Psoas muscle (tissue), 8 donors: ENCODE data around the gene CUTC. TPM values are rescaled to one million over a fixed set of nuclear protein-coding genes. Genes with fewer than 3 reads are reported as not detected.
A peak's percentile ranks its signal among the peaks of the same experiment; 100 is the strongest.

Source experiments
- ATAC-seq, 4 donors: fragments of 200-7000 bp; cut with Tn5 transposase; one replicate each; pipeline ENCODE4 v1.9.1; 2020; ENCODE audit warnings: moderate library complexity in 3 of 4, mild to moderate bottlenecking in 2 of 4
- DNase-seq, 2 donors: peaks; one replicate each; pipeline ENCODE4 v3.0.0-alpha.2; 2020
- H3K27ac ChIP-seq: fragments of 200-600 bp; one replicate; pipeline ENCODE4 v1.8.0; 2022
- H3K27me3 ChIP-seq, 3 donors: fragments of 200-600 bp in 1 of 3; one replicate each; pipeline versions ENCODE4 v1.6.1 to v1.8.0; 2013 to 2022; ENCODE audit warnings: low read length in 2 of 3, mild to moderate bottlenecking in 2 of 3, moderate library complexity in 1 of 3; ENCODE audit not compliant: insufficient read depth in 3 of 3
- H3K36me3 ChIP-seq, 2 donors: fragments of 200-600 bp in 1 of 2; one replicate each; pipeline versions ENCODE4 v1.6.1 to v1.8.0; 2013 to 2022; ENCODE audit warnings: low read depth in 1 of 2, mild to moderate bottlenecking in 1 of 2, moderate library complexity in 1 of 2; ENCODE audit not compliant: insufficient read depth in 1 of 2
- H3K4me1 ChIP-seq: fragments of 200-600 bp; one replicate; pipeline ENCODE4 v1.8.0; 2022
- H3K4me3 ChIP-seq: fragments of 200-600 bp; one replicate; pipeline ENCODE4 v1.8.0; 2022; ENCODE audit warnings: mild to moderate bottlenecking
- H3K9me3 ChIP-seq: fragments of 200-600 bp; one replicate; pipeline ENCODE4 v1.8.0; 2022
- WGBS, 3 donors: extraction: QIAGEN DNeasy Blood & Tissue Kit; methylation state at CpG; one replicate each; pipeline versions ENCODE4 v1.1.6 to v1.1.7; 2013; 5-methylcytosine and 5-hydroxymethylcytosine counted together
- intact Hi-C, 2 donors: fragments of 100-400 bp; cut with DNase I; formaldehyde crosslinking; loops; one replicate each; pipeline versions ENCODE4 v1.11.0 to v1.14.2; 2022
- polyA plus RNA-seq, 3 donors: library from polyadenylated mRNA; stranded (reverse); fragments of 200-250 nt; gene quantifications; one replicate each; pipeline ENCODE4 v1.2.3, GENCODE V29; 2013
- total RNA-seq, 4 donors: library from RNA; stranded (reverse); fragmentation: NEBNext Ultra II Directional in 2 of 4; extraction: Animal tissue kit (Norgen Biotek cat#: 25700) in 2 of 4; gene quantifications; one replicate each; pipeline versions ENCODE4 v1.2.1 to v1.2.4, GENCODE V29; 2021 to 2023
- TF ChIP-seq, protein P1 (sequence below): fragments of 200-600 bp; IDR thresholded peaks from one replicate; pipeline ENCODE4 v1.8.0; 2022; ENCODE audit warnings: antibody characterized with exemption
- donor health status: healthy with polysubstance abuse.
- donor health status: DM: no; HTN: no; CAD: no; lungs with moderate emphysema.
- donor health status: Bipolar disorder and iron deficiency.
- donor health status: healthy.
- donor health status: DM: yes; HTN: yes; CAD: no.
- donor health status: DM: no; HTN: no; CAD: no.
- donor health status: DM: no; HTN: no; CAD: no.
- donor health status: DM: yes; HTN: yes; CAD: no.

CUTC gene
- total and polyA plus RNA-seq, 7 donors: 52.8 to 179 (median 132) TPM

DNA sequence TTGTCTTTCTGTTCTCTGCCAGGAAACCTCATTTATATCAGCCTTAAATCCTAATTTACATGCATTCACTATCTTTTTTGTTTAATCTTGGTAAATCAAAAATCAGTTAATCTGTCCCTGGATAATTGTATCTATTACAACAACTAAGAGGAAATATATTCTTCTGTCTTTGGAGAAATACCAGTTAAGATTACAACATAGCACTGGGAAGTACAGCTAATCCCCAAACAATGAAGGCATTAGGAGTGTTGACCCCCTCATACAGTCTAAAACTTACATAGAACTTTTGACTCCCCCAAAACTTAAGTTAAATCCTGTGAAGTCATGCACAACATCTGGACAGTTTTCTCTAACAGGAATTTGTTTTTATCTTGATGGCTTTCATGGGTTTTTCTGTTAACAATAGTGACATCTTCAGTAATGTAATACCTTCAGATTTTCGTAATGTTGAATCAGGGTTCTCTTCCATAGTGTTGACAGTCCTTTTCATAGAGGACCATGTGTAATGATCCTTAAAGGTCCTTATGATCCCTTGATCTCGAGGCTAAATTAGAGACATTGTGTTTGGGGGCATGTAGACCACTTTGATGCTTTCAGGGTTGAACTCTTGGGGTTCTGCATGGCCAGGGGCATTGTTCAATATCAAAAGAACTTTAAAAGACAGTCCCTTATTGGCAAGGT is 26.3 kb downstream of the CUTC start:
- no peak for DNase-seq
- peak in 3 of 4 donors; percentile 47 to 87 (median 57) for ATAC-seq
- peaks cover 9 to 90% of the 10 kb centered on the region in 2 donors for H3K36me3 ChIP-seq
- H3K9me3 ChIP-seq: no peaks in the 10 kb centered on the region
- H3K4me3 ChIP-seq: no peak overlapping the region
- peaks cover 10% of the 10 kb centered on the region for H3K4me1 ChIP-seq
- H3K27ac ChIP-seq: peak overlapping the region; percentile 23
- TF ChIP-seq, protein P1, sequence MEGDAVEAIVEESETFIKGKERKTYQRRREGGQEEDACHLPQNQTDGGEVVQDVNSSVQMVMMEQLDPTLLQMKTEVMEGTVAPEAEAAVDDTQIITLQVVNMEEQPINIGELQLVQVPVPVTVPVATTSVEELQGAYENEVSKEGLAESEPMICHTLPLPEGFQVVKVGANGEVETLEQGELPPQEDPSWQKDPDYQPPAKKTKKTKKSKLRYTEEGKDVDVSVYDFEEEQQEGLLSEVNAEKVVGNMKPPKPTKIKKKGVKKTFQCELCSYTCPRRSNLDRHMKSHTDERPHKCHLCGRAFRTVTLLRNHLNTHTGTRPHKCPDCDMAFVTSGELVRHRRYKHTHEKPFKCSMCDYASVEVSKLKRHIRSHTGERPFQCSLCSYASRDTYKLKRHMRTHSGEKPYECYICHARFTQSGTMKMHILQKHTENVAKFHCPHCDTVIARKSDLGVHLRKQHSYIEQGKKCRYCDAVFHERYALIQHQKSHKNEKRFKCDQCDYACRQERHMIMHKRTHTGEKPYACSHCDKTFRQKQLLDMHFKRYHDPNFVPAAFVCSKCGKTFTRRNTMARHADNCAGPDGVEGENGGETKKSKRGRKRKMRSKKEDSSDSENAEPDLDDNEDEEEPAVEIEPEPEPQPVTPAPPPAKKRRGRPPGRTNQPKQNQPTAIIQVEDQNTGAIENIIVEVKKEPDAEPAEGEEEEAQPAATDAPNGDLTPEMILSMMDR: no peak
- intact Hi-C loops: no loop called here
- no peaks in the 10 kb centered on the region for H3K27me3 ChIP-seq
- WGBS, 3 donors: 38 to 73% (median 61%) methylated on average over 2 of the region's 2 CpGs

GRCh38 chr10:99760321-99760720 is 28.3 kb downstream of the CUTC start:
- Histone ChIP-seq H3K27me3 (no peaks in the 10 kb centered on the region), H3K27ac (peak overlapping the region; percentile 18), H3K36me3 (peaks cover 9 to 77% of the 10 kb centered on the region in 2 donors), H3K4me3 (no peak overlapping the region), H3K4me1 (peaks cover 9% of the 10 kb centered on the region), H3K9me3 (no peaks in the 10 kb centered on the region)
- ATAC-seq: no peak
- intact Hi-C loops: no loop called here
- TF ChIP-seq, protein P1: no peak
- no peak for DNase-seq
- 51 to 81% (median 71%) methylated on average over 1 of the region's 1 CpG for WGBS, 3 donors

DNA sequence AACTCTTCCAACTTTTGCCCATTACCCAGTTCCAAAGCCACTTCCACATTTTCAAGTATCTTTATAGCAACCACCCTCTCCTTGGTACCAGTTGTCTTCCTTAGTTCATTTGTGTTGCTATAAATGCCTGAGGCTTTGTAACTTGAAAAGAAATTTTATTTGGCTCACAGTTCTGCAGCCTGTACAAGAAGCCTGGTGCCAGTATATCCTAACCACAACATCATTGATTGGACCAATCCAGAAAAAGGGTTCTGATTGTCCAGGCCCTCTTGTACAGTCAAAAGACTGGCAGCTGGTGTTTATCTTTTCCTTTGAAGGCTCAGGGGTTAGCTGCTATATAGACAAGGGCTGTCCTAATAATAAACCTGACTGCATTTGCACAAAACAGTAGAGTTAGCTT is 29.3 kb downstream of the CUTC start:
- Histone ChIP-seq H3K36me3 (peaks cover 7 to 66% of the 10 kb centered on the region in 2 donors), H3K4me1 (peaks cover under 1% of the 10 kb centered on the region)

DNA sequence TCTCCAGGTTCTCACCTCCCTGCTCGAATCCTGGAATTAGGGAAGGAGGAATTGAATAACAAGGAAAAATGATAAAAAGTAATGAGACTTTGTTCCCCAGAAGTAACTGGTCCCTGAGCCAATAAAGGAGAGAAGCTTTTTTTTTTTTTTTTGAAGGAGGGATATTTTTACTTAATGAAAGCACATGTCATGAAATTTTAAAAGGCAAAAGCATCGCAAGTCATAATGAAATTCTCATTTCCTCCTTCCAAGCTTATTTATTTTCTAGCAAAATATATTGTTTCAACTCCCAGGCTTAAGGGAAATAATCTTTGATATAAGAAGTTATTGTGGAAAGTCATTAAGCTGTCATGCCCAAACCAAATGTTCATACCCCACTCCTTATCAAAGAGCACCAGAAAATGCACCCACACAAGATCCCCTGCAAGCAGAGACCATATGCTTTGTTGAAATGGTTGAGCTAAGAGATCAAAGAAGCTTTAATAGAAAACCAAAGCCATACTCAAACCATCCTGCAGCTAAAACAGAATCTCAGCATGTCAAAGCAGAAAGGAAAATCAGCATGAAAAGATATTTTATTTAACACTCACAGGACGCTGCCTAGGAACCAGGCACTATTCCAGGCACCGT is 33.8 kb downstream of the CUTC start:
- Histone ChIP-seq H3K9me3 (no peaks in the 10 kb centered on the region), H3K27ac (no peak overlapping the region), H3K4me3 (no peak overlapping the region), H3K27me3 (no peaks in the 10 kb centered on the region), H3K36me3 (peaks cover 0 to 22% of the 10 kb centered on the region in 2 donors), H3K4me1 (peaks cover 12% of the 10 kb centered on the region)
- no peak for ATAC-seq
- WGBS, 3 donors: 49 to 57% (median 50%) methylated on average over 4 of the region's 4 CpGs
- DNase-seq: no peak
- TF ChIP-seq, protein P1: no peak
- intact Hi-C loops: no loop called here

More for the DNA sequence above, 29.3 kb downstream of the CUTC start:
- TF ChIP-seq, protein P1: no peak
- no peak overlapping the region for H3K4me3 ChIP-seq
- H3K27me3 ChIP-seq: no peaks in the 10 kb centered on the region
- ATAC-seq: no peak
- no peaks in the 10 kb centered on the region for H3K9me3 ChIP-seq
- no peak for DNase-seq
- no peak overlapping the region for H3K27ac ChIP-seq
- intact Hi-C loops: no loop called here
